ENCODE results near the gene OR52W1.
A peak's percentile ranks its signal among the peaks of the same experiment; 100 is the strongest.

Gene OR52W1

DNA sequence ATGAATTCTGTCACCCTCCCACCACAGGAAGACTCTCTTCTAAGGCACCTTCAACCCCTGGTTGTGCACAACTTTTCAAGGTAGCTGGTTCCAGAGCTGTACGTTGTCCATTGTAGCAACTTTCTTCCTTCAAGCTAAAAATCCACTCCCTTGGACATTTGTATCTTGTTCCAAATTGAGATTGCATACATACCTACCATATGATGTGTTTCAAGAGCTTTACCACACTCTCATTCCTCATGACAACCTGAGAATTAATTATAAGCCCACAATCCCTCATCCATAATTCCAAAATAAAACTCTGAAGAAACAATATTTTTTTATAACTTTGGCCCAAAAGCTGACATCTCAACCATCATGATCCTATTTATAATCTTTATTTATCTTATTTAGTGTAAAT, 3.0 kb downstream of the OR52W1 start:
- TF ChIP-seq, protein P1, sequence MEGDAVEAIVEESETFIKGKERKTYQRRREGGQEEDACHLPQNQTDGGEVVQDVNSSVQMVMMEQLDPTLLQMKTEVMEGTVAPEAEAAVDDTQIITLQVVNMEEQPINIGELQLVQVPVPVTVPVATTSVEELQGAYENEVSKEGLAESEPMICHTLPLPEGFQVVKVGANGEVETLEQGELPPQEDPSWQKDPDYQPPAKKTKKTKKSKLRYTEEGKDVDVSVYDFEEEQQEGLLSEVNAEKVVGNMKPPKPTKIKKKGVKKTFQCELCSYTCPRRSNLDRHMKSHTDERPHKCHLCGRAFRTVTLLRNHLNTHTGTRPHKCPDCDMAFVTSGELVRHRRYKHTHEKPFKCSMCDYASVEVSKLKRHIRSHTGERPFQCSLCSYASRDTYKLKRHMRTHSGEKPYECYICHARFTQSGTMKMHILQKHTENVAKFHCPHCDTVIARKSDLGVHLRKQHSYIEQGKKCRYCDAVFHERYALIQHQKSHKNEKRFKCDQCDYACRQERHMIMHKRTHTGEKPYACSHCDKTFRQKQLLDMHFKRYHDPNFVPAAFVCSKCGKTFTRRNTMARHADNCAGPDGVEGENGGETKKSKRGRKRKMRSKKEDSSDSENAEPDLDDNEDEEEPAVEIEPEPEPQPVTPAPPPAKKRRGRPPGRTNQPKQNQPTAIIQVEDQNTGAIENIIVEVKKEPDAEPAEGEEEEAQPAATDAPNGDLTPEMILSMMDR (IDR thresholded peaks at IDR 0.05; ENCODE audit: low read depth, low read length) = no peak
- in situ Hi-C loops (cut with HindIII; ENCODE audit: low sequenced_read_pairs) = no loop called here
- no peak for DNase-seq (ENCODE audit: low read depth, low spot score)
- H3K4me3 ChIP-seq (ENCODE audit: low read depth, low read length) = no peak overlapping the region

- TF ChIP-seq, protein P1 (IDR thresholded peaks at IDR 0.05; ENCODE audit: low read depth, low read length) = no peak
- H3K4me3 ChIP-seq (ENCODE audit: low read depth, low read length) = no peak overlapping the region
- in situ Hi-C loops (cut with HindIII; ENCODE audit: low sequenced_read_pairs) = no loop called here
- no peak for DNase-seq (ENCODE audit: low read depth, low spot score)
Measured at GRCh38 chr11:6203327-6203726, 4.3 kb downstream of the OR52W1 start.

DNA sequence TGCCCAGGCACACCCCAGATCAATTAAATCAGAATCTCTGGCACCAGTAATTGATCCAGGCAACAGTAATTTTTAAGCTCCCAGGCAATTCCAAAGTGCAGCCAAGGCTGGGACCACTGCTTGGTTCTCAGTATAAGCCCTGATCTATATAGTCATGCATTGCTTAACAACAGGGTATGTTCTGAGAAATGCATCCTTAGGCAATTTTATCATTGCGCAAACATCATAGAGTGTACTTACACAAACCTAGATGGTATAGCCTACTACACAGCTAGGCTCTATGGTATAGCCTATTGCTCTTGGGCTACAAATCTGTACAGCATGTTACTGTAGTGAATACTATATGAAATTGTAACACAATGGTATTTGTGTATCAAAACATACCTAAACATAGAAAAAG, 5.7 kb downstream of the OR52W1 start:
- DNase-seq (ENCODE audit: low read depth, low spot score) = no peak
- no peak overlapping the region for H3K4me3 ChIP-seq (ENCODE audit: low read depth, low read length)
- in situ Hi-C loops (cut with HindIII; ENCODE audit: low sequenced_read_pairs) = no loop called here
- TF ChIP-seq, protein P1 (IDR thresholded peaks at IDR 0.05; ENCODE audit: low read depth, low read length) = no peak

GRCh38 chr11:6205366-6205765, 6.3 kb downstream of the OR52W1 start, which contains the start of gene C11orf42:
C11orf42 (plus strand) TSS chr11:6205557; CDS start chr11:6205616, 59 bp downstream.
- in situ Hi-C loops (cut with HindIII; ENCODE audit: low sequenced_read_pairs) = no loop called here
- H3K4me3 ChIP-seq (ENCODE audit: low read depth, low read length) = no peak within 1 kb of the TSS
- no peak for DNase-seq (ENCODE audit: low read depth, low spot score)
- TF ChIP-seq, protein P1 (IDR thresholded peaks at IDR 0.05; ENCODE audit: low read depth, low read length) = no peak

DNA sequence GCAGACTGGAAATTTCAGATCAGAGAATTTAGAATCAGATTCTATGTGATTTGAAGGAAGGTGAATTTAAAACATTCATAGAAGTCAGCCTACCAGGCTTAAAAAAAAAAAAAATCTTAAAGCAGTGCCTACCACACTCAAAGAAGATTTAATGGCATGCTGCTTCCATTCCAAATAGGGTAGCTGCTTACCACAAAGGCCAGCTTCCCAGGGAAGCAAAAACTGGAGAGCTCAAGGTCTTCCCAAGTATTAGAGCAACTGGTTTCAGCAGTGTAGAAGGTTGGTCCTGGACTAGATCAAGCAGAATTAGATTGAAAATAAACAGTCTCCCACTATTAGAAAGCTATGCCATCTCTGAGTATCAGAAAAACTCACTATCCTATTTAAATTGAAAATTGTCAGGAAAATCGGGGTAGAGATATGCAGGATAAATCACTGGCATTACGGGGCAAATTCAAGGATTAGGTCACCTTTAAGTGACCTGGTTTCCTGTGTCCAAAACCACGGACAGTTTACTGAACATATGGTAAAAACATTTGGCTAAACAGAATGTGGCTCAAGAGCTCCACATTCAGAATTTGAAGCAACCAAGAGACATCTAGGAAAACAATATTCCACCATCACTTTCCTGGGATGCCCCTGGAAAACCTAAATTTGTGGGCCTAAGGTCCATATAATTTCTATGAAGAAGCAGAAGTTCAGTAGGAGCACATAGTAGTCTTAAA, 7.6 kb downstream of the OR52W1 start:
- TF ChIP-seq, protein P1 (IDR thresholded peaks at IDR 0.05; ENCODE audit: low read depth, low read length) = no peak
- peak; percentile 24 for DNase-seq (ENCODE audit: low read depth, low spot score)
- in situ Hi-C loops (cut with HindIII; ENCODE audit: low sequenced_read_pairs) = no loop called here
- no peak overlapping the region for H3K4me3 ChIP-seq (ENCODE audit: low read depth, low read length)

DNA sequence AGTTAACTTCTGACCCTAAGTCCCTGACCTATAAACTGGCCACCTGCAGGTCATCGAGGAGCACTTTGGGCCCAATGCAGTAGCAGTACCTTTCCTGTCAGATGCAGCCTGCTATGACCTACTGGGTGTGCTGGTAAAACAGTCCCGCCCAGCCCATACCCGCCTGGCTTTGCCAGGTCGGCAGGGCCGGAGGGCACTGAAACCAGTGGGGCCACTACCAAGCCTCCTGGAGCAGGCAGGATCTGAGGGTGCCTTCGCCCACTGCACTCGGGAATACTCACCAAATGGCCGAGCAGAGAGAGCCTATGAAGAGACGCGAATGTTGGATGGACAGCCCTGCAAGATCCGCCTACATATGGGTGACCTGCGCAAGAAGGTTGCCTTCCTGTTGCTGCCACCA, 10.8 kb downstream of the OR52W1 start:
- no peak overlapping the region for H3K4me3 ChIP-seq (ENCODE audit: low read depth, low read length)
- DNase-seq (ENCODE audit: low read depth, low spot score) = no peak
- in situ Hi-C loops (cut with HindIII; ENCODE audit: low sequenced_read_pairs) = no loop called here
- TF ChIP-seq, protein P1 (IDR thresholded peaks at IDR 0.05; ENCODE audit: low read depth, low read length) = no peak
